SKM-1 treated with dmso at 0.1 percent for 144 hours (cell line): ENCODE results near the gene FOLR3.
"Not testable (repeated sequence)": the region's sequence is repeated elsewhere in the genome, so short reads cannot be mapped to it uniquely, and the experiment has no call there.

Experiments used
- DNase-seq: peaks from one replicate; lab custom pipeline; 2025; ENCODE audit not compliant: unreplicated experiment; lab: John Stamatoyannopoulos, UW

The FOLR3 gene

GRCh38 chr11:72160319-72160718 is 24.8 kb downstream of the FOLR3 start:
- no peak for DNase-seq

- DNase-seq, result no peak
These were observed 27.5 kb downstream of the FOLR3 start for GRCh38 chr11:72162891-72163492.

GRCh38 chr11:72164187-72164586 is 28.7 kb downstream of the FOLR3 start:
- not testable (repeated sequence) for DNase-seq

GRCh38 chr11:72169046-72169555 is 33.6 kb downstream of the FOLR3 start:
- DNase-seq, result not testable (repeated sequence)

GRCh38 chr11:72169754-72170153 is 34.2 kb downstream of the FOLR3 start:
- DNase-seq, result not testable (repeated sequence)

GRCh38 chr11:72172043-72172442 is 36.5 kb downstream of the FOLR3 start:
- DNase-seq, result not testable (repeated sequence)

GRCh38 chr11:72173291-72173690 is 37.8 kb downstream of the FOLR3 start:
- DNase-seq, result no peak

- DNase-seq, result no peak
These were observed 39.0 kb downstream of the FOLR3 start for GRCh38 chr11:72174302-72175070.

GRCh38 chr11:72177656-72178055 is 42.1 kb downstream of the FOLR3 start:
- no peak for DNase-seq

- DNase-seq, result no peak
These were observed 43.7 kb downstream of the FOLR3 start for GRCh38 chr11:72179049-72179803.

- no peak for DNase-seq
These were observed 44.4 kb downstream of the FOLR3 start for GRCh38 chr11:72179804-72180396.

GRCh38 chr11:72180892-72181552 is 45.5 kb downstream of the FOLR3 start:
- DNase-seq, result not testable (repeated sequence)

GRCh38 chr11:72181553-72181958 is 46.0 kb downstream of the FOLR3 start:
- DNase-seq, result not testable (repeated sequence)

- DNase-seq, result no peak
These were observed 52.7 kb downstream of the FOLR3 start for GRCh38 chr11:72188267-72188666.
